Thymus (tissue), 11 donors: Measurements from ENCODE around the gene PRR19. TPM values are rescaled to one million over a fixed set of nuclear protein-coding genes. Genes with fewer than 3 reads are reported as not detected.

ENCODE experiments used
- DNase-seq, 9 donors: peaks; one replicate each; pipeline ENCODE4 v3.0.0-alpha.2; 2013; ENCODE audit warnings: low spot score in 9 of 9, low read depth in 6 of 9, missing footprints in 1 of 9
- H3K27ac ChIP-seq, 2 donors: one replicate each; pipeline ENCODE4 v1.5.1; 2013; ENCODE audit warnings: control low read depth in 1 of 2, low read depth in 1 of 2, low read length in 1 of 2, mild to moderate bottlenecking in 1 of 2, moderate library complexity in 1 of 2
- H3K27me3 ChIP-seq, 2 donors: one replicate each; pipeline ENCODE4 v1.5.1; 2013; ENCODE audit warnings: low read length in 1 of 2; ENCODE audit not compliant: control insufficient read depth in 2 of 2, insufficient read depth in 1 of 2
- H3K36me3 ChIP-seq, 2 donors: one replicate each; pipeline ENCODE4 v1.5.1; 2013; ENCODE audit warnings: low read length in 1 of 2, mild to moderate bottlenecking in 1 of 2, moderate library complexity in 1 of 2; ENCODE audit not compliant: control insufficient read depth in 2 of 2, insufficient read depth in 2 of 2
- H3K4me1 ChIP-seq, 2 donors: one replicate each; pipeline ENCODE4 v1.5.1; 2013; ENCODE audit warnings: low read length in 2 of 2; ENCODE audit not compliant: control insufficient read depth in 2 of 2, insufficient read depth in 2 of 2
- H3K4me3 ChIP-seq, 2 donors: one replicate each; pipeline ENCODE4 v1.5.1; 2013; ENCODE audit warnings: low read length in 2 of 2, control low read depth in 1 of 2, mild to moderate bottlenecking in 1 of 2
- H3K9me3 ChIP-seq, 2 donors: one replicate each; pipeline ENCODE4 v1.5.1; 2013; ENCODE audit warnings: low read length in 1 of 2, mild to moderate bottlenecking in 1 of 2; ENCODE audit not compliant: control insufficient read depth in 2 of 2, insufficient read depth in 1 of 2
- WGBS: extraction: QIAGEN DNeasy Blood & Tissue Kit; methylation state at CpG from one replicate; pipeline ENCODE4 v1.1.7; 2013; 5-methylcytosine and 5-hydroxymethylcytosine counted together
- polyA plus RNA-seq: library from polyadenylated mRNA; stranded (reverse); fragments of 200-250 nt; gene quantifications from one replicate; pipeline ENCODE4 v1.2.3, GENCODE V29; 2013
- total RNA-seq: library from RNA; stranded (reverse); fragments of 120-200 nt; gene quantifications from one replicate; pipeline ENCODE4 v1.2.4, GENCODE V29; 2013
- donor health status: healthy.

The PRR19 gene
- total and polyA plus RNA-seq, 2 donors, result 0.42 to 0.78 TPM

DNA sequence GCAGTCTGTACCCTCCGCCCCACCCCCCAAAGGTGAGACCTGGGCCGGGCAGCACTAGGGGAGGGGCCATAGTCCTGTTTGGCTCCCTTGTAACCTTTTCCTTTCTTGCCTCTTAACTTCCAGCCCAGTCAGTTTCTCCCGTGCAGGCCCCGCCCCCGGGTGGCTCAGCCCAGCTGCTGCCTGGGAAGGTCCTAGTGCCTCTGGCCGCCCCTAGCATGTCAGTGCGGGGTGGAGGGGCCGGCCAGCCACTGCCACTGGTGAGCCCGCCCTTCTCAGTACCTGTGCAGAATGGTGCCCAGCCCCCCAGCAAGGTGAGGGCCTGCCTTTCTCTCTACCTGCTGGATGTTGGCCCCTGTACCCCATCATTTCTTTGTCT, 10.5 kb upstream of the PRR19 start:
- H3K4me1 ChIP-seq, result peaks cover 0 to 5% of the 10 kb centered on the region in 2 donors
- no peak for DNase-seq
- H3K36me3 ChIP-seq, result peaks cover 89 to 97% of the 10 kb centered on the region in 2 donors
- H3K4me3 ChIP-seq, result no peak overlapping the region
- no peaks in the 10 kb centered on the region for H3K9me3 ChIP-seq
- H3K27ac ChIP-seq, result no peak overlapping the region
- no peaks in the 10 kb centered on the region for H3K27me3 ChIP-seq
- 94% methylated on average over 9 of the region's 9 CpGs for WGBS

DNA sequence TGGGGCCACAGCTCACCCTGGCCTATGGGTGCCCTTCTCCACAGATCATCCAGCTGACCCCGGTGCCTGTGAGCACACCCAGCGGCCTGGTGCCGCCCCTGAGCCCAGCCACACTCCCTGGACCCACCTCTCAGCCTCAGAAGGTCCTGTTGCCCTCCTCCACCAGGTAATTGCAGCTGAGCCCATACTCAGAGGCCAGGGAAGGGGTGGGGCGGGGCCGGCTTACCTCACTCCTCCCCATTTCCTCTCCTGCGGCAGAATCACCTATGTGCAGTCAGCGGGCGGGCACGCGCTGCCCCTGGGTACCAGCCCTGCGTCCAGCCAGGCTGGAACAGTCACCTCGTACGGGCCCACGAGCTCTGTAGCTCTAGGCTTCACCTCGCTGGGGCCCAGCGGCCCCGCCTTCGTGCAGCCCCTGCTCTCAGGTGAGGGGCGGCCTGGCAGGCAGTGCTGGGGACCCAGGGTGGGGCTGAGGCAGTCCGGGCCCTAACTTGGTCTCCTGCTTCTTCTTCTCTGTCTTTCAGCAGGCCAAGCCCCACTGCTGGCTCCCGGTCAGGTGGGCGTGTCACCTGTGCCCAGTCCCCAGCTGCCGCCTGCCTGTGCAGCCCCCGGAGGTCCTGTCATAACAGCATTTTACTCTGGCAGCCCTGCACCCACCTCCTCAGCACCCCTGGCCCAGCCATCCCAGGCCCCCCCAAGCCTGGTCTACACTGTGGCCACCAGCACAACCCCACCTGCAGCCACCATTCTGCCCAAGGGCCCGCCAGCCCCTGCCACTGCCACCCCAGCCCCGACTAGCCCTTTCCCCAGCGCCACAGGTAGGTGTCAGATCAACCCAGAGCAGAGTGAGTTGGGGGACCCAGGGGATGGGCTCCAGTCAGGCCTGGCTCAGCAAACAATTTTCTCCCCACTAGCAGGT, 9.6 kb upstream of the PRR19 start:
- no peak overlapping the region for H3K4me3 ChIP-seq
- H3K4me1 ChIP-seq, result peaks cover 0 to 5% of the 10 kb centered on the region in 2 donors
- no peaks in the 10 kb centered on the region for H3K9me3 ChIP-seq
- no peak for DNase-seq
- peaks cover 85 to 96% of the 10 kb centered on the region in 2 donors for H3K36me3 ChIP-seq
- no peak overlapping the region for H3K27ac ChIP-seq
- no peaks in the 10 kb centered on the region for H3K27me3 ChIP-seq
- 98% methylated on average over 27 of the region's 27 CpGs for WGBS

DNA sequence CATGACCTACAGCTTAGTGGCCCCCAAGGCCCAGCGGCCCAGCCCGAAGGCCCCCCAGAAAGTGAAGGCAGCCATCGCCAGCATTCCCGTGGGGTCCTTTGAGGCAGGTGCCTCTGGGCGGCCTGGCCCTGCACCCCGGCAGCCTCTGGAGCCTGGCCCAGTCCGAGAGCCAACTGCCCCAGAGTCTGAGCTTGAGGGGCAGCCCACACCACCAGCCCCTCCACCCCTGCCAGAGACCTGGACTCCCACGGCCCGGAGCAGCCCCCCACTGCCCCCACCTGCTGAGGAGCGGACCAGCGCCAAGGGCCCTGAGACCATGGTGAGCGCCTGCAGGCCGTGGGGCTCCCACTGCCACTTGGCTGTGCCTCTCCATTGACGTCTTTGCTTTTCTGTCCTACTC, 9.0 kb upstream of the PRR19 start:
- Histone ChIP-seq H3K4me1 (peaks cover 0 to 5% of the 10 kb centered on the region in 2 donors), H3K4me3 (no peak overlapping the region), H3K36me3 (peaks cover 78 to 90% of the 10 kb centered on the region in 2 donors), H3K27me3 (no peaks in the 10 kb centered on the region), H3K27ac (no peak overlapping the region), H3K9me3 (no peaks in the 10 kb centered on the region)
- DNase-seq, result no peak
- 97% methylated on average over 14 of the region's 14 CpGs for WGBS

DNA sequence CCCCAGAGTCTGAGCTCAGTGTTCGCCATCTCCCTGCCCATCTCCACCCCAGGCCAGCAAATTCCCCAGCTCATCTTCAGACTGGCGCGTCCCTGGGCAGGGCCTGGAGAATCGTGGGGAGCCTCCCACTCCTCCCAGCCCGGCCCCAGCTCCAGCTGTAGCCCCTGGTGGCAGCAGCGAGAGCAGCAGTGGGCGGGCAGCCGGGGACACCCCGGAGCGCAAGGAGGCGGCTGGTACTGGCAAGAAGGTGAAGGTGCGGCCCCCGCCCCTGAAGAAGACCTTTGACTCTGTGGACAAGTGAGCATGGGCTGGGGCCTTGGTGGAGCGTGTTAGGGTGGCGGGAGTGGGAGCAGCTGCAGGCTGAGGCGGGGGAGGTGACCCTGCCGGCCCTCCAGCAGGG, 8.4 kb upstream of the PRR19 start:
- Histone ChIP-seq H3K27me3 (no peaks in the 10 kb centered on the region), H3K9me3 (no peaks in the 10 kb centered on the region), H3K36me3 (peaks cover 72 to 84% of the 10 kb centered on the region in 2 donors), H3K27ac (no peak overlapping the region), H3K4me3 (no peak overlapping the region), H3K4me1 (peaks cover 0 to 5% of the 10 kb centered on the region in 2 donors)
- WGBS, result 97% methylated on average over 17 of the region's 17 CpGs
- no peak for DNase-seq

DNA sequence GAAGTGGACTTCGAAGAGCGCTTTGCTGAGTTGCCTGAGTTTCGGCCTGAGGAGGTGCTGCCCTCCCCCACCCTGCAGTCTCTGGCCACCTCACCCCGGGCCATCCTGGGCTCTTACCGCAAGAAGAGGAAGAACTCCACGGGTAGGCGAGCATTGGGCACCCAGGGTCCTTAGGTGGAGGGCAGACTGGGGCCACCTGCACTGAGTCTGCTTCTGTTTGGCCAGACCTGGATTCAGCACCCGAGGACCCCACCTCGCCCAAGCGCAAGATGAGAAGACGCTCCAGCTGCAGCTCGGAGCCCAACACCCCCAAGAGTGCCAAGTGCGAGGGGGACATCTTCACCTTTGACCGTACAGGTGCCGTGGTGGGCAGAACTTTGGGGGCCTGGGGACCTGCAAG, 8.0 kb upstream of the PRR19 start:
- H3K9me3 ChIP-seq, result no peaks in the 10 kb centered on the region
- no peak overlapping the region for H3K27ac ChIP-seq

GRCh38 chr19:42294471-42295137, 7.3 kb upstream of the PRR19 start:
- no peak overlapping the region for H3K27ac ChIP-seq
- no peak for DNase-seq
- H3K36me3 ChIP-seq, result peaks cover 63 to 73% of the 10 kb centered on the region in 2 donors
- no peaks in the 10 kb centered on the region for H3K9me3 ChIP-seq
- WGBS, result 96% methylated on average over 24 of the region's 24 CpGs
- H3K4me1 ChIP-seq, result peaks cover 0 to 5% of the 10 kb centered on the region in 2 donors
- no peak overlapping the region for H3K4me3 ChIP-seq
- H3K27me3 ChIP-seq, result no peaks in the 10 kb centered on the region

More for the DNA sequence above, 8.0 kb upstream of the PRR19 start:
- WGBS, result 98% methylated on average over 15 of the region's 15 CpGs
- DNase-seq, result no peak
- Histone ChIP-seq H3K4me1 (peaks cover 0 to 5% of the 10 kb centered on the region in 2 donors), H3K27me3 (no peaks in the 10 kb centered on the region), H3K4me3 (no peak overlapping the region), H3K36me3 (peaks cover 68 to 80% of the 10 kb centered on the region in 2 donors)

DNA sequence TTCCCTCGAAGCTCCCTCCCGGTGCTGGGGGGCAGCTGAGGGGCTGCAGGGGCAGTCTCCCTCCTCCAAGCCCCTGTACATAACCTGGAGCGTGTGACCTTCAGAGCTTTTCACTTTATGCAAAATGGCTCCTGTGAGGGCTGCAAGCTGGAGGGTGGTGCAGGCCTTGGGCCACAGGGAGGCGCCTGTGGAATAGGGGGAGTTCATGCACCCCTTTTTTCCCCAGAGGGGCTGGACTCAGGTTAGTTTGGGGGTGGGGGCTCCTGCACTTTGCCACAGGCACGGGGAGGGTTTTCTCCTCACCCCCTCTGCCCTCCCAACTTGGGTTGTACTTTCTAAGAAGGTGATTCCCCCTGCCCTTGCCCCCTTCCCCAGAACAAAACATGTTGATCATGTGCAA, 6.6 kb upstream of the PRR19 start:
- Histone ChIP-seq H3K4me3 (no peak overlapping the region), H3K36me3 (peaks cover 62 to 71% of the 10 kb centered on the region in 2 donors)
- 94% methylated on average over 5 of the region's 5 CpGs for WGBS

DNA sequence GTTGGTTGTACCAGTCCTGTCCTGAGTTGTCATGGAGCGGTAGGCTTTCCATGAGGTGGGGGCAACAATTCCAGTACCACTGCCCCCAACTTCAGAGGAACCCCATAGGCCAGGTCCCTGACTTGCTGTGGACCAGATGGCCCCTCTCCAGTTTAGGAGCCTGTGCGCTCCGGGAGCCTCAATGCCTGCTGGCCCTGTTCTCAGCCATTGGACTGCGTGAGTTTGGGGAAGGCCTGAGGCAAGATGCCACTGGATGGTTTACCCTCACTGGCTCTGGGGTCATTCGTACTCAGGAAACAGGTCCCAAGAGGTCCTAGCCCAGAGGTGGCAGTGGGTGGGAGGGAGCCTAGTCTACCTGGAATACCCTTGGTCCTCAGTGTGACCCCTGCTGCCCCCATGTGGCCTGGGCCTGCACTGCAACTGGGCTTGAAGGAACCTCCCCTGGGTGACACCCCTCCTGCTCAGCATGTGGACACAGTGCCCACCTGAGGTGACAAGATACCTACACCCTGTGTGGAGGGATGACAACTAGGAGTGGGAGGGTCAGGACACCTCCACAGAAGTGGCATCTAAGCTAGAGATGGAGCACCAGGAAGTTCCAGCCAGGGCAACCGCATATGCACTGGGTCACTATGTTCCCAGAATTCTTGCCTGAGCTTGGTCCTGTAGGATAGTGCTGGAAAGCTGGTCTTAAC, 6.0 kb upstream of the PRR19 start:
- no peaks in the 10 kb centered on the region for H3K27me3 ChIP-seq
- peaks cover under 1 to 6% of the 10 kb centered on the region in 2 donors for H3K4me1 ChIP-seq
- peaks cover 56 to 65% of the 10 kb centered on the region in 2 donors for H3K36me3 ChIP-seq
- H3K27ac ChIP-seq, result no peak overlapping the region
- H3K9me3 ChIP-seq, result no peaks in the 10 kb centered on the region
- no peak overlapping the region for H3K4me3 ChIP-seq
- peak in 5 of 9 donors; percentile 50 to 86 (median 82) for DNase-seq
- WGBS, result 89% methylated on average over 6 of the region's 6 CpGs

More for the DNA sequence above, 6.6 kb upstream of the PRR19 start:
- H3K27ac ChIP-seq, result no peak overlapping the region
- no peaks in the 10 kb centered on the region for H3K9me3 ChIP-seq
- H3K4me1 ChIP-seq, result peaks cover 0 to 5% of the 10 kb centered on the region in 2 donors
- H3K27me3 ChIP-seq, result no peaks in the 10 kb centered on the region
- no peak for DNase-seq
